HCT116 (cell line): Measurements from ENCODE around the gene UPP2.

Experiments
- ATF3 ChIP-seq: IDR thresholded peaks from 2 replicates; pipeline ENCODE4 v1.6.1; 2012
- CBX3 ChIP-seq: IDR thresholded peaks from 2 replicates; pipeline ENCODE4 v1.6.1; 2012; ENCODE audit warnings: low read depth
- CTCF ChIP-seq, 3 experiments: fragments of 200-600 bp in 1 of 3; sonication (generic) in 1 of 3; IDR thresholded peaks in 2 of 3; conservative IDR thresholded peaks in 1 of 3; 2 replicates each; pipeline ENCODE4 v1.5.1; 2012 to 2017; ENCODE audit warnings: low read depth in 2 of 3, low read length in 2 of 3, antibody characterized with exemption in 1 of 3, borderline replicate concordance in 1 of 3, control low read depth in 1 of 3, mild to moderate bottlenecking in 1 of 3, mixed read lengths in 1 of 3, mixed run types in 1 of 3, moderate library complexity in 1 of 3; ENCODE audit not compliant: insufficient read depth in 1 of 3
- EZH2 ChIP-seq: fragments of 200-600 bp; sonication (generic); IDR thresholded peaks from 2 replicates; pipeline ENCODE4 v1.6.1; 2017; ENCODE audit warnings: antibody characterized with exemption, mixed run types
- EZH2phosphoT487 ChIP-seq: fragments of 200-600 bp; IDR thresholded peaks from 2 replicates; pipeline ENCODE4 v1.6.1; 2018; ENCODE audit warnings: antibody characterized with exemption, borderline replicate concordance
- MAX ChIP-seq: IDR thresholded peaks from 2 replicates; pipeline ENCODE4 v1.6.1; 2012
- POLR2A ChIP-seq: IDR thresholded peaks from 2 replicates; pipeline ENCODE4 v1.7.0; 2011; ENCODE audit warnings: borderline replicate concordance; ENCODE audit not compliant: insufficient read depth, insufficient read length; ENCODE audit errors: extremely low read depth
- POLR2AphosphoS5 ChIP-seq: IDR thresholded peaks from 2 replicates; pipeline ENCODE4 v1.6.1; 2011; ENCODE audit warnings: mild to moderate bottlenecking, low read depth, low read length, moderate library complexity
- SRF ChIP-seq: IDR thresholded peaks from 2 replicates; pipeline ENCODE4 v1.6.1; 2012; ENCODE audit warnings: low read depth
- TCF7L2 ChIP-seq: IDR thresholded peaks from 2 replicates; pipeline ENCODE4 v1.7.0; 2011; ENCODE audit warnings: borderline replicate concordance, inconsistent platforms; ENCODE audit not compliant: insufficient read depth, insufficient read length; ENCODE audit errors: extremely low read depth
- ZFX ChIP-seq: fragments of 450-650 bp; IDR thresholded peaks from 2 replicates; pipeline ENCODE4 v1.6.1; 2017
- ZNF274 ChIP-seq: fragments of 200-500 bp; sonication (Bioruptor generic); IDR thresholded peaks from 2 replicates; pipeline ENCODE4 v1.6.1; 2014; ENCODE audit warnings: mild to moderate bottlenecking, low read depth, low read length, inconsistent platforms

GRCh38 chr2:158052761-158053160 lies 48.9 kb upstream of the UPP2 start:
- TF ChIP-seq EZH2 (no peak), TCF7L2 (no peak), CTCF (IDR thresholded peaks at IDR 0.05 in 2 of 3, conservative IDR thresholded peaks at IDR 0.05 in 1 of 3; ENCODE audit: borderline replicate concordance in 1 of 3, insufficient read depth in 1 of 3, low read depth in 2 of 3, low read length in 2 of 3) (no peak), POLR2AphosphoS5 (no peak), POLR2A (no peak), MAX (no peak), CBX3 (no peak), ATF3 (no peak), EZH2phosphoT487 (no peak), ZNF274 (no peak), SRF (no peak), ZFX (no peak)
